Gastroesophageal sphincter (tissue), 4 donors: Measurements from ENCODE around the gene KCNC2. TPM values are rescaled to one million over a fixed set of nuclear protein-coding genes. Genes with fewer than 3 reads are reported as not detected.

Experiments used
- ATAC-seq: fragments of 150-250 bp; one replicate; pipeline ENCODE4 v1.9.1; 2016; ENCODE audit warnings: mild to moderate bottlenecking, moderate library complexity
- H3K27ac ChIP-seq, 4 donors: fragments of 200-600 bp; sonication (generic) in 3 of 4; 1 replicate in 3 of 4; 2 replicates in 1 of 4; pipeline ENCODE4 v1.5.1; 2016 to 2019
- H3K27me3 ChIP-seq: fragments of 200-600 bp; sonication (generic); one replicate; pipeline ENCODE4 v1.5.1; 2019
- H3K36me3 ChIP-seq, 2 donors: fragments of 200-600 bp; sonication (generic); one replicate each; pipeline ENCODE4 v1.5.1; 2019; ENCODE audit warnings: control low read depth in 1 of 2
- H3K4me1 ChIP-seq, 3 donors: fragments of 200-600 bp; sonication (generic); 1 replicate in 2 of 3; 2 replicates in 1 of 3; pipeline ENCODE4 v1.5.1; 2016 to 2019; ENCODE audit warnings: control low read depth in 2 of 3
- H3K4me3 ChIP-seq, 2 donors: fragments of 200-600 bp; sonication (generic); one replicate each; pipeline ENCODE4 v1.5.1; 2019; ENCODE audit warnings: mild to moderate bottlenecking in 1 of 2, moderate library complexity in 1 of 2
- H3K9me3 ChIP-seq, 3 donors: fragments of 200-600 bp; sonication (generic); one replicate each; pipeline ENCODE4 v1.5.1; 2017 to 2019; ENCODE audit warnings: control low read depth in 2 of 3
- EP300 ChIP-seq: sonication (generic); formaldehyde crosslinking; IDR thresholded peaks from one replicate; pipeline ENCODE4 v1.6.1; 2017; ENCODE audit warnings: antibody characterized with exemption, mild to moderate bottlenecking
- POLR2A ChIP-seq, 2 donors: fragments of 450-650 bp; IDR thresholded peaks; one replicate each; pipeline ENCODE4 v1.6.1; 2017; ENCODE audit warnings: antibody characterized with exemption in 2 of 2, mild to moderate bottlenecking in 2 of 2, moderate library complexity in 1 of 2
- POLR2AphosphoS5 ChIP-seq: sonication (generic); formaldehyde crosslinking; IDR thresholded peaks from one replicate; pipeline ENCODE4 v1.6.1; 2017; ENCODE audit warnings: antibody characterized with exemption
- WGBS, 2 donors: methylation state at CpG; one replicate each; pipeline ENCODE4 v1.1.5; 2018; ENCODE audit warnings: low coverage in 1 of 2; 5-methylcytosine and 5-hydroxymethylcytosine counted together
- total RNA-seq, 4 donors: library from RNA; depleted of rRNA; stranded (reverse); fragments of >200 nt; gene quantifications; one replicate each; pipeline ENCODE4 v1.1.0, GENCODE V29; 2016
- TF ChIP-seq, protein P1 (sequence below), 4 experiments: fragments of 200-600 bp in 2 of 4; fragments of 450-650 bp in 2 of 4; sonication (generic) in 1 of 4; IDR thresholded peaks; one replicate each; pipeline ENCODE4 v1.5.1; 2017 to 2019; ENCODE audit warnings: antibody characterized with exemption in 4 of 4, mild to moderate bottlenecking in 2 of 4, moderate library complexity in 2 of 4

Gene KCNC2
- total RNA-seq, 4 donors from 2014 or later = 0.12 TPM; not detected in 3

DNA sequence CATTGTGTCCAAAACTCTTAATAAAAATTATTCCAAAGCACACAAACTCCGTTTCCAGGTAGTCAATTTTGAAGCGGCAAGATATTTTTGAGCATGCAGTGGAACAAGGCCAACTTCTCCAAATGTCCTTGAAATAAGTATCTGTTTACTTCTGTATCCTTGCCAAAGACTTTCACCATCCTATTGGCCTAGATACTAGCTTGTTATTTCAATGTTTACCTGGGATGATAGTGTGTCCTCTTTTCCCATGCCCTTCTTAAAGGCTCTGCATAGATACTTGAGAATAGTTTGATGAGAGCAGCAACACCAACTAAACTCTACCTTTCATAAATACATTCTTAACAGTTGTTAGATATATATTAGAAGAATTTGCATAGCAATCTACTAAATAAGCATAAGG lies 160.9 kb downstream of the KCNC2 start:
- TF ChIP-seq POLR2A (IDR thresholded peaks at IDR 0.05) (no peak), POLR2AphosphoS5 (no peak), EP300 (no peak)
- TF ChIP-seq, protein P1, sequence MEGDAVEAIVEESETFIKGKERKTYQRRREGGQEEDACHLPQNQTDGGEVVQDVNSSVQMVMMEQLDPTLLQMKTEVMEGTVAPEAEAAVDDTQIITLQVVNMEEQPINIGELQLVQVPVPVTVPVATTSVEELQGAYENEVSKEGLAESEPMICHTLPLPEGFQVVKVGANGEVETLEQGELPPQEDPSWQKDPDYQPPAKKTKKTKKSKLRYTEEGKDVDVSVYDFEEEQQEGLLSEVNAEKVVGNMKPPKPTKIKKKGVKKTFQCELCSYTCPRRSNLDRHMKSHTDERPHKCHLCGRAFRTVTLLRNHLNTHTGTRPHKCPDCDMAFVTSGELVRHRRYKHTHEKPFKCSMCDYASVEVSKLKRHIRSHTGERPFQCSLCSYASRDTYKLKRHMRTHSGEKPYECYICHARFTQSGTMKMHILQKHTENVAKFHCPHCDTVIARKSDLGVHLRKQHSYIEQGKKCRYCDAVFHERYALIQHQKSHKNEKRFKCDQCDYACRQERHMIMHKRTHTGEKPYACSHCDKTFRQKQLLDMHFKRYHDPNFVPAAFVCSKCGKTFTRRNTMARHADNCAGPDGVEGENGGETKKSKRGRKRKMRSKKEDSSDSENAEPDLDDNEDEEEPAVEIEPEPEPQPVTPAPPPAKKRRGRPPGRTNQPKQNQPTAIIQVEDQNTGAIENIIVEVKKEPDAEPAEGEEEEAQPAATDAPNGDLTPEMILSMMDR (IDR thresholded peaks at IDR 0.05) = no peak
- Histone ChIP-seq H3K4me3 (no peak overlapping the region), H3K4me1 (no peaks in the 10 kb centered on the region), H3K27me3 (no peaks in the 10 kb centered on the region), H3K36me3 (no peaks in the 10 kb centered on the region), H3K9me3 (no peaks in the 10 kb centered on the region), H3K27ac (no peak overlapping the region)
- ATAC-seq = no peak
- 88 to 94% methylated on average over 2 of the region's 2 CpGs for WGBS, 2 donors

DNA sequence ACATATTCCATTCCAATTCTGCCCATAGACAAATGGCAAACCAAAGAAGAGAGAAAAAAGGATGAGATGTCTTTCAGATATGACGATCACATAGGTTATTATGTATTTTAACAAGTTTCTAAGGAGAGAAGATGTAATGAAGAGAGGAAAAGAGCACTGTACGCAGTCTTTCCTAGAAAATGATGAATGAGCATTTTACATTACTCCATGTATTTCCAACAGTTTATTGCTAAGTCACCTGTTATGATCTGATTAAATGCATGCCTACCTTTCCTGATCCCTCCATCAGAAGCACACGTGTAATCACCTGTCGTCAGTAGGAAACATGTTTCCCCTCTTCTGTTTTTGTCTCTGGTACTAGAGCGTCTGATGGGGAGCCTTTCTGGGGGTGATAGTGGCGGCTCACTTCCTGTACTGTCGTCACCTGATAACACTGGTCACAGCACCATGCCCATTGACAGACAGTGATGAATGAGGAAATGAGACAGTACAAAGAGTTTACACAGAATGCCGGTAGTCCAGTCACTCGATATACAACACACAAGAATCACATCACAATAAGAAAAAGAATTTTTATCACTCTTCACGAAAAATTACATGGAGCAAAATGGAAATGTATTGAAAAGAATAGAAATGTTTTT lies 161.6 kb downstream of the KCNC2 start:
- Histone ChIP-seq H3K4me1 (no peaks in the 10 kb centered on the region), H3K27ac (no peak overlapping the region), H3K36me3 (no peaks in the 10 kb centered on the region), H3K27me3 (no peaks in the 10 kb centered on the region), H3K4me3 (no peak overlapping the region), H3K9me3 (no peaks in the 10 kb centered on the region)
- WGBS, 2 donors = 41 to 51% methylated on average over 10 of the region's 10 CpGs
- TF ChIP-seq POLR2AphosphoS5 (no peak), POLR2A (IDR thresholded peaks at IDR 0.05) (no peak), EP300 (no peak)
- TF ChIP-seq, protein P1 (IDR thresholded peaks at IDR 0.05) = no peak
- no peak for ATAC-seq

DNA sequence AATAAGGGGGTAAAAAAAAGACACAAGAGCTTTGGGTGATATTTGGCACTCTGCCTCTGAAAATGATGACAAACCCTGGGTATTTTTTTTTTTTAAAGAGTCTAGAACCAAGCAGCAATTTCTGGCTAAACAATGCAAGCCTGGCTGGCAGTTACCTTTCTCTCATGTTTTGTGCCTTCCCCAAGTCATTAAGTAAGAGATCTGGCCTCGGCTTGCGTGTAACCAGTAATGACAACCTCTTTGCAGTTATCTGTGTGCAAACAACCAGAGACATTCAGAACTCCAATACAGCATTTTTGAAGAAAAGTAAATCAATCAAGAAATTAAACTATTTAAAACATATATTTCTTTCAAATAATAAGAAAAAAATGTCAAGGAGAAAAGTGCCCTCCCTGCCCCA lies 167.5 kb downstream of the KCNC2 start:
- 82% methylated on average over 2 of the region's 2 CpGs; no CpG with 5 or more reads in 1 of the 2 donors for WGBS, 2 donors

DNA sequence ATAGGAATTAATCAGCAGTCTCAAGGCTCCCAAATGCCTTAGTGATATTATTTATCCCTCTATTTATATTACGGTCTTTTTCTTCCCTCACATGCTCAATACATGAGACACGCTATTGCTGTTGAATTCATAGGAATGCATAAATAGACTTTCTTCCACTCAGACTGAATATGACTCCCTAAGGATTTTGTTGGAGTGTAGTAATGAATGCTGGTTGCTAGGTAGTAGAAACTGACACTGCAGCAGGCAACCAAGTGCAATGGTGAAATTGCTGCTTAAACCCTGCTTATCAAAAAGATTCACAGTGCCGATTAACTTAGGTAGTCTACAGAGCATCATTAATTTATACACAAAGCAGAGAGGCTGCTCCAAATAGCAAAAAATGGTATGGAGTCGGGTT lies 168.2 kb downstream of the KCNC2 start:
- H3K9me3 ChIP-seq = no peaks in the 10 kb centered on the region
- WGBS, 2 donors = 59 to 88% methylated on average over 3 to 4 of the region's 4 CpGs
- no peak overlapping the region for H3K27ac ChIP-seq
- ATAC-seq = no peak
- peaks cover 4% of the 10 kb centered on the region for H3K27me3 ChIP-seq
- H3K4me3 ChIP-seq = no peak overlapping the region
- TF ChIP-seq EP300 (no peak), POLR2A (IDR thresholded peaks at IDR 0.05) (no peak), POLR2AphosphoS5 (no peak)
- TF ChIP-seq, protein P1 (IDR thresholded peaks at IDR 0.05) = no peak
- no peaks in the 10 kb centered on the region for H3K36me3 ChIP-seq
- H3K4me1 ChIP-seq = no peaks in the 10 kb centered on the region

More for the DNA sequence above, 167.5 kb downstream of the KCNC2 start:
- no peaks in the 10 kb centered on the region for H3K9me3 ChIP-seq
- peaks cover 4% of the 10 kb centered on the region for H3K27me3 ChIP-seq
- H3K4me1 ChIP-seq = no peaks in the 10 kb centered on the region
- ATAC-seq = no peak
- H3K4me3 ChIP-seq = no peak overlapping the region
- H3K27ac ChIP-seq = no peak overlapping the region
- TF ChIP-seq POLR2AphosphoS5 (no peak), POLR2A (IDR thresholded peaks at IDR 0.05) (no peak), EP300 (no peak)
- TF ChIP-seq, protein P1 (IDR thresholded peaks at IDR 0.05) = no peak
- H3K36me3 ChIP-seq = no peaks in the 10 kb centered on the region

DNA sequence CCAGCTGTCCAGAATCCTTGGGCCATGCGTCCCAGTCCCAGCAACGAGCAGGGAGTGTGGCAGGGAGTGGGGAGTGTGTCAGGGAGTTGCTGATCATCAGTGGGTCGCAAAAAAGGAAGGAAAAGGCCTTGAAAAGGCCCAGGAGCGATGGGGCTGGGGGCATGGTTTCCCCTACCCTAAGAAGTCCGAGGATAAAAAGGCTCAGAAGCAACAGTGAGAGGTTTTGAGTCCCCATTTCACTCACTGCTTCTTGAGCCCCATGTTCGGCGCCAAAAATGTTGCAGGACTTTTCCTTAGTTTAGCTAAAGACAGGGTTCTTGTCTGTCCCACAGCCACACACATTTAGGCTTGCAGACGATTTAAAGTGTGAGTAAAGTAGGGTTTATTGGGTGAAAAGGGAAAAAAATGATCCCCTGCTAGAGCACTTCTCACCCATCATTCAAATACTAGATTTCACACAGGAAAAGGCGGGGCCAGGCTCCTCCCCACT lies 189.5 kb downstream of the KCNC2 start:
- no peaks in the 10 kb centered on the region for H3K27me3 ChIP-seq
- H3K9me3 ChIP-seq = peaks cover 0 to 69% (median 2%) of the 10 kb centered on the region in 3 donors
- no peak for ATAC-seq
- no peak overlapping the region for H3K4me3 ChIP-seq
- no peaks in the 10 kb centered on the region for H3K4me1 ChIP-seq
- 71 to 72% methylated on average over 6 to 8 of the region's 9 CpGs for WGBS, 2 donors
- H3K27ac ChIP-seq = no peak overlapping the region
- no peaks in the 10 kb centered on the region for H3K36me3 ChIP-seq
- no peak for TF ChIP-seq POLR2A (IDR thresholded peaks at IDR 0.05)
- no peak for TF ChIP-seq EP300
- TF ChIP-seq POLR2AphosphoS5 = no peak
- TF ChIP-seq, protein P1 (IDR thresholded peaks at IDR 0.05) = no peak
